Activated CD4-positive, alpha-beta T cell treated with anti-CD3 and anti-CD28 coated beads, Interleukin-2, Interleukin-4, amounts not matched to agents 100 ng/mL and 50 ng/mL, durations not matched to agents 16 hours and 8 hours (primary cell): ENCODE results near the gene IGBP1.
"Not testable (repeated sequence)": the region's sequence is repeated elsewhere in the genome, so short reads cannot be mapped to it uniquely, and the experiment has no call there.

Experiments used
- DNase-seq: peaks from one replicate; pipeline ENCODE4 v3.0.0-alpha.2; 2020; ENCODE audit warnings: low spot score

Gene IGBP1

GRCh38 chrX:70168238-70169188 is 35.3 kb downstream of the IGBP1 start:
- no peak for DNase-seq

DNA sequence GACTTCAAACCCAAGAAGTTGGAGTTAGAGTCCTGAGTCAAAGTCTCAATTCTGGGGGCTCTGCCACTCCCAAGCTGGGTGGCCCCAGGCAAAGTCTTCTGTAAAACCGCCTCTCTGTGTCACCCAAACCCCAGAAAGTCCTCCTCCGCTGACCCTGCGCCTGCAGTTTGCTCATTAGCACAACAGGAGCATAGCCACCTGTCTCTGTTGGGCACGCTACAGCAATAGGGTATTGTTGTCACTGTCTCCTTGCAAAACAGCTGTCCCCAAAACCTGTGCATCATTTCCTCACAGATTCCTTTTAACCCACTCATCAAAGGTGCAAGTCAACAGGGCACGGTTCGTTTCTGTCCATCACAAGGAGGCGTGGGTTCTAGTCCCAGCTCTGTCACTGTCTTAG is 36.0 kb downstream of the IGBP1 start:
- DNase-seq = no peak

GRCh38 chrX:70171624-70172023 is 38.4 kb downstream of the IGBP1 start:
- DNase-seq = no peak

DNA sequence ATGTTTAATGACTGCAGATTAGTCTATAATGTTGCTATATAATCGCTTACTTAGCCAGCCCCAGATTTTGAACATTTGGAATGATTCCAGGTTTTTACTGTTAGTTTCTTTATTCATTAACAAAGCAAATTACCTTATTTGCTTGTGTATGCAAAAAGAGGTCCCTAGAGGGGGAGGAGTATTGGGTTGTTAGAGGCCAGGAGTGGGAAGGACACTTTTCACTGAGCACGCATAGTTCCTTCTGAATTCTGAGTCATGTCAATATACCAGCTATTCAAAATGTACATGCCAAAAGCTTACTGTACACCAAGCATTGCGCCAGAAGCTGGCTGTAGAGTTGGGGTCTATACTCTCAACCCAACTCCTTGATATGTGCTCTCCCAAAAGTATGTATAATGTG is 39.0 kb downstream of the IGBP1 start:
- no peak for DNase-seq

- no peak for DNase-seq
Measured at GRCh38 chrX:70172964-70173363, 39.7 kb downstream of the IGBP1 start.

GRCh38 chrX:70174754-70175153 is 41.5 kb downstream of the IGBP1 start:
- DNase-seq = no peak

DNA sequence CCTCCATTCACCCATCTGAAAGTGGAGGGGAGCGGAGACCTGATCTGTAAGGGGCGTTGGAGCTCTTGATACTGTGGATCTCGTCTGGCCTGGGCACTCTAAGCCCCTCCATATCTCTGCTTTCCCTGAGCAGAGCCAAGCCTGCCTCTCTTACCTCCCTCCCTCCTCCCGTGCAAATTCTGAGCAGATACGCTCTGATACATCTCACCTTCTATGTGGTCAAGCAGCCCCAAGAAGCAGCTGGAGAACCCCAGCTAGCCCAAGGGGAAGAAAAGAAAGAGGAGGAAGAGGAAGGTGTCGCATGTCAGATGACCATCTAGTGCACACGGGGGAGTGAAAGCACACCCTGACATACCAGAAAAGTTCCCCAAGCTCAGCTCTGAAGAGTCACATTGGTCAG is 42.1 kb downstream of the IGBP1 start:
- no peak for DNase-seq

- DNase-seq = no peak
Measured at GRCh38 chrX:70176938-70177533, 43.8 kb downstream of the IGBP1 start, which contains the start of gene DGAT2L6. Gene DGAT2L6 (plus strand): TSS chrX:70177483. CDS start chrX:70177583, 100 bp downstream.

GRCh38 chrX:70183091-70183490 is 49.8 kb downstream of the IGBP1 start:
- DNase-seq = no peak

- no peak for DNase-seq
Measured at GRCh38 chrX:70190225-70190624, 57.0 kb downstream of the IGBP1 start.

DNA sequence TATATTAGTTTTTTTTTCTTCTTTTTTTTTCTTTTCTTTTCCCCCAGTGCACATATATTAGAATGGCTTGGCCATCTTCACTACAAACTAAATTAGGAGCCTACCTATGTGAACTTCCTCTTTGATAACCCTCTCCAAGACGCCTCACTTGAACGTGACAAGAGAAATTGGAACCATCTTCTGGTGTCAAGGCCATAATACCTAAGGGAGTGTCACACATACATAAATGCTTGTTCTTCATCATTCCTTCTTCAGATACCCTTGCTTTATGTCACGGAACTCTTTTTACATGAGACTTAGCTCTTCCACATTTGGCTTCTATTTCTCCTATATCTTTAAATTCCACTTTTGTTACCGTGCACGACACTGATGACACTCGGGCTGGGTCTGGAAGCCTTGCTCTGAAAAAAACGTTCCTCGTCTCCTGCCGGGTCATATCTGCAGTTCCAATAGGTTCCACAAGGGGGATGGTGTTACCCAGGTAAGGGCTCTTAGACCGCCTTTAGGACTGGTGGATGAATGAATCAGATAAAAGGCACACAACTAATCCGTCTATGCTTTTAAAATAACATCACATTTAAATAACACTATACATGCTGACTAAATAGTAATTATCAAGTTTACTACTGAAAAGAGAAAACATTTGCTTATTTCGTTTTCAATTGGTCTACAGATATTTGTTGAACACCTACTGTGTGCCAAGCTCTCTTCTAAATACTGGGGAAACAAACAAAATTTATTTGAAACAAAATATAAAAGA is 63.9 kb downstream of the IGBP1 start:
- peak; percentile 79 for DNase-seq

DNA sequence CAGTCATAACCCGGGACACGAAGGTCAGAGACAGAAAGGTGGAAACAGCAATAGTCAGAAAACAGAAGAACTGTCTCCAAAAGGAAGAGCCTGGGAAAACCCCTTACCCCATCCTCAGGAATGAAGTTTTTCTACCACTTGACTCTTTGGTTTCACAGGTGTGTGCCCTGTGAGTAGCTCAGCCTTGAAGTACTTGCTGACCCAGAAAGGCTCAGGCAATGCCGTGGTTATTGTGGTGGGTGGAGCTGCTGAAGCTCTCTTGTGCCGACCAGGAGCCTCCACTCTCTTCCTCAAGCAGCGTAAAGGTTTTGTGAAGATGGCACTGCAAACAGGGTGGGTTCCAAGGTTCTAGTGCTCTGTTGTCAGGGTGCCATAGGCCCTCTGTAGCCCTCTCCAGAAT is 68.5 kb downstream of the IGBP1 start:
- DNase-seq = no peak

DNA sequence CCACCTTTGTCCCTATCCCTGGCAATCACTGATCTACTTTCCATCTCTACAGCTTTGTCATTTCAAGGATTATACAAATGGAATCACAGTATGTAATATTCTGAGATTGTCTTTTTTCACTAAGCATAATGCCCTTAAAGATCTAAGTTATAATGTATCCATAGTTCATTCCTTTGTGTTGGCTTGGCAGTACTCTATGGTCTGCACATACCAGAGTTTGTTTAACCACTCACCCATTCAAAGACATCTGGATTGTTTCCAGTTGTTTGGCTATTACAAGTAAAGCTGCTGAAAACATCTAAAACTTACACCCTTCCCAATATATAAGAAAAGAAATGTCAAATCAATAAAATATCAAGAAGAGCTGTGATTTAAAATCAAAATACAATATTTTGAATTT is 75.2 kb downstream of the IGBP1 start:
- no peak for DNase-seq

GRCh38 chrX:70209570-70209969 is 76.3 kb downstream of the IGBP1 start:
- DNase-seq = not testable (repeated sequence)
